Hematopoietic multipotent progenitor cell treated with erythropoietin and hydrocortisone succinate and interleukin-3 and kit ligand, for 17 days (in vitro differentiated cells): ENCODE data around the gene KCTD7.
"Not testable (repeated sequence)": the region's sequence is repeated elsewhere in the genome, so short reads cannot be mapped to it uniquely, and the experiment has no call there.

Experiments
- DNase-seq: peaks from one replicate; pipeline ENCODE4 v3.0.0-alpha.2; 2015; ENCODE audit warnings: low spot score

The KCTD7 gene

GRCh38 chr7:66617295-66617694 lies 11.4 kb upstream of the KCTD7 start:
- DNase-seq = no peak

- DNase-seq = not testable (repeated sequence)
These were observed 9.2 kb upstream of the KCTD7 start for GRCh38 chr7:66619341-66619948.

GRCh38 chr7:66626331-66626934 lies 2.2 kb upstream of the KCTD7 start:
- DNase-seq = no peak

- DNase-seq = no peak
These were observed 1.5 kb upstream of the KCTD7 start for GRCh38 chr7:66627151-66627681.

- no peak for DNase-seq
These were observed 760 bp upstream of the KCTD7 start for GRCh38 chr7:66627881-66628360.

GRCh38 chr7:66629222-66630062 lies 761 bp downstream of the KCTD7 start:
- DNase-seq = no peak

- DNase-seq = no peak
These were observed 1.9 kb downstream of the KCTD7 start for GRCh38 chr7:66630531-66630930.

- DNase-seq = no peak
These were observed 2.8 kb downstream of the KCTD7 start for GRCh38 chr7:66631471-66631870.

- no peak for DNase-seq
These were observed 6.1 kb downstream of the KCTD7 start for GRCh38 chr7:66634816-66635215.

- not testable (repeated sequence) for DNase-seq
These were observed 6.8 kb downstream of the KCTD7 start for GRCh38 chr7:66635322-66635981.

- peak; percentile 72 for DNase-seq
These were observed 7.4 kb downstream of the KCTD7 start for GRCh38 chr7:66635982-66636546.

GRCh38 chr7:66638309-66639099 lies 9.8 kb downstream of the KCTD7 start:
- no peak for DNase-seq

- DNase-seq = peak; percentile 74
These were observed 11.1 kb downstream of the KCTD7 start for GRCh38 chr7:66639773-66640172.

GRCh38 chr7:66640802-66641525 lies 12.3 kb downstream of the KCTD7 start:
- no peak for DNase-seq

GRCh38 chr7:66641526-66641871 lies 12.8 kb downstream of the KCTD7 start:
- DNase-seq = no peak

- no peak for DNase-seq
These were observed 13.5 kb downstream of the KCTD7 start for GRCh38 chr7:66642186-66642585.

GRCh38 chr7:66642932-66643331 lies 14.3 kb downstream of the KCTD7 start:
- DNase-seq = no peak

- no peak for DNase-seq
These were observed 14.7 kb downstream of the KCTD7 start for GRCh38 chr7:66643395-66643794.

- DNase-seq = not testable (repeated sequence)
These were observed 22.3 kb downstream of the KCTD7 start for GRCh38 chr7:66651026-66651425.

- not testable (repeated sequence) for DNase-seq
These were observed 25.1 kb downstream of the KCTD7 start for GRCh38 chr7:66653719-66654274.
